NCI-H1930 (cell line): ENCODE results near the gene SETD6.
"Not testable (repeated sequence)": the region's sequence is repeated elsewhere in the genome, so short reads cannot be mapped to it uniquely, and the experiment has no call there.

Experiments used
- DNase-seq, 2 experiments: peaks; one replicate each; lab custom pipeline; 2025; lab: John Stamatoyannopoulos, UW

SETD6 gene

GRCh38 chr16:58542291-58542690 lies 27.0 kb downstream of the SETD6 start:
- DNase-seq, result no peak

DNA sequence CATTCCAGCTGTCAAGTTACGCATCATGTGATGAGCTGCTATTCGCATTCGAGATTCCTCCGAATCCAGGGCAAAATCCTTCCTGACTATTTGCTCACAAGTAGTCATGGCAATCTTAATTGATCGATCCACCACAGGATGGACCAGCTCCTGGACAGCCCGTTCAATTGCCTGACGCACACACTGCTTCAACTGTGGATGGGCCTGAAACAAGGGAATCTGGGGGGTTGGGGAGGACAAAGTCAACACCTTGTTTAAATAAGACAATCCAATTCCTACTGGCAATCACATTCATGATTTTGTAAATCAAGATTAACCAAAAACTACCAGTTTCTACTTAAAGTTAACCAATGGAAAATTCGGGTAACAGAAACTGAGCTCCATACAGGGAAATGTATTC lies 28.4 kb downstream of the SETD6 start:
- no peak for DNase-seq

DNA sequence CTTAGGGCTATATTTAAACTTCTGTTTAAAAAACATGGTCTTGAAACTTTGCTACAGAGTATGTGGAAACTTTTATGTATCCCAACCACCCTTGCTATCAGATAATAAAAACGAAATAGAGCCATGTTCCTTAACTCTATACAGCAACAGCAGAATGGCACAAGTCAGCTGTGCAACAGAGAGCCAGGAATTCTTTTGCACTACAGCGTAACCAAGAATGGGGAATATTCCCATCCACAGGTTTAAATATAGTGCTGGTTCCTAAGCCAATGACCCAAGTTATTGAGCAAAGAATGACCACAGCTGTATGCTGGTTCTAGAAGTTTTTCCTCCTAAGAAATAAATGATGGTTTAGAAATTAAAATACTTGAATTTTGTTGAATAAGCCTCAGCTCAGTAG lies 33.1 kb downstream of the SETD6 start:
- no peak for DNase-seq

GRCh38 chr16:58551496-58551895 lies 36.2 kb downstream of the SETD6 start:
- DNase-seq, result no peak

DNA sequence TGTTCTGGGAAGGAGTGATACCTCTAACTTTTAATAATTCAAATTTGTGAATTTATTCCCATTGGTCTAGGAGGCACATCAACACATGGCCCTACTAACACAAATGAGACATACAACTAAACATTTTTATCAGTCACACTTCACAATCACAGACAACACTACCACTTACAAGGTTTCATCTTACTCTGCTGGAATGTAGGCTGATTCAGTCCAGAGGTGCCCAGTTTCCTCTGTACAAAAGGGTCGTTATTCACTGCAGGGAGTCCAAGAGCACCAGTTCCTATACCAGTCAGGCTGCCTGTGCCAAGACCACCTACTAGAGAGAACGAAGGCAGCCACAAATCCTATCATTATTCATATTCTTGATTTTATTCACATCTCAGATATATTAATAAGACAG lies 41.4 kb downstream of the SETD6 start:
- no peak for DNase-seq

DNA sequence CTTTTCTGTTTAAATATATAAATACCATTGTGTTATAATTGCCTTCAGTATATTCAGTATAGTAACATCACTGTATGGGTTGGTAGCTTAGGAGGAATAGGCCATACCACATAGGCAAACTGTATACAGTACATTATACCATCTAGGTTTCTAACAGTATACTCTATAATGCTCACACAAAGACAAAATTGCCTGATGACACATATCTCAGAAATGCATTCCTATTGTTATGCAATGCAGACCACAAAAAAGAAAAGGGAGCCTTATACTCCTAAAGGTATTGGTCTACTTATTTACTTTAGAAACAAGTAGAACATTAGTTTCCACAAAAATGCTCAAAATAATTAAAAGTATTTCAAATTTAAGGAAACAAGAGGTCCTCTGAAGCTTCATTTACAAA lies 47.9 kb downstream of the SETD6 start:
- DNase-seq, result no peak

GRCh38 chr16:58563775-58564174 lies 48.5 kb downstream of the SETD6 start:
- DNase-seq, result no peak

DNA sequence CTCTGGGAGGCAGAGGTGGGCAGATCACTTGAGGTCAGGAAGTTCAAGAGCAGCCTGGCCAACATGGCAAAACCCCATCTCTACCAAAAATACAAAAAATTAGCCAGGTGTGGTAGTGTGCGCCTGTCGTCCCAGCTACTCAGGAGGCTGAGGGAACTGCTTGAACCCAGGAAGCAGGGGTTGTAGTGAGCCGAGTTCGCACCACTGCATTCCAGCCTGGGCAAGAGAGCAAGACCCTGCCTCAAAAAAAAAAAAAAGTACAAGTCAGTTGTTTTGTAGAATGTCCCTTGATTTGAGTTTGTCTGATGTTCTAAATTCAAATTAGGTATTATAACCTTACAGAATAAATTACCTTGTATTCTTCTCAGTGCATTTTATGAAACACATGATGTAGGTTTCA lies 50.4 kb downstream of the SETD6 start:
- not testable (repeated sequence) for DNase-seq
